ENCODE measurements around the gene TICAM1. TPM values are rescaled to one million over a fixed set of nuclear protein-coding genes. Genes with fewer than 3 reads are reported as not detected.
A peak's percentile ranks its signal among the peaks of the same experiment; 100 is the strongest.

The TICAM1 gene
- total RNA-seq, 1 donor from 2014 or later = 2.4 TPM

DNA sequence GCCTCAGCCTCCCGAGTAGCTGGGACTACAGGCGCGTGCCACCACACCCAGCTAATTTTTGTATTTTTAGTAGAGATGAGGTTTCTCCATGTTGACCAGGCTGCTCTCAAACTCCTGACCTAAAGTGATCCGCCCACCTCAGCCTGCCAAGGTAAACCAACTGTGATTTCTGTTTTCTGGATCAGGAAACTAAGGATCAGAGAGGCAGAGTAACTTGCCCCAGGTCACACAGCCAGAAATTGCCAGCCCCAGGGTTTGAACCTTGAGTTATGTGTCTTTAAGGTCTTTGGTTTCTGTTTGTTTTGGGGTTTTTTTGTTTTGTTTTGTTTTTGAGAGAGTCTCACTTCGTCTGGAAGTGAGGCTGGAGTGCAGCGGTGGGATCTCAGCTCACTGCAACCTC lies 40.2 kb upstream of the TICAM1 start:
- no peak overlapping the region for H3K4me3 ChIP-seq (ENCODE audit: low read depth, low read length)
- no peak for TF ChIP-seq CTCF (IDR thresholded peaks at IDR 0.05; ENCODE audit: insufficient read depth, low read length, severe bottlenecking)
- DNase-seq (ENCODE audit: low read depth) = no peak
- no peak for FAIRE-seq
- H3K36me3 ChIP-seq (ENCODE audit: control insufficient read depth, insufficient read depth, low read length) = no peaks in the 10 kb centered on the region
- H3K27me3 ChIP-seq (ENCODE audit: control insufficient read depth, insufficient read depth, low read length) = no peaks in the 10 kb centered on the region

DNA sequence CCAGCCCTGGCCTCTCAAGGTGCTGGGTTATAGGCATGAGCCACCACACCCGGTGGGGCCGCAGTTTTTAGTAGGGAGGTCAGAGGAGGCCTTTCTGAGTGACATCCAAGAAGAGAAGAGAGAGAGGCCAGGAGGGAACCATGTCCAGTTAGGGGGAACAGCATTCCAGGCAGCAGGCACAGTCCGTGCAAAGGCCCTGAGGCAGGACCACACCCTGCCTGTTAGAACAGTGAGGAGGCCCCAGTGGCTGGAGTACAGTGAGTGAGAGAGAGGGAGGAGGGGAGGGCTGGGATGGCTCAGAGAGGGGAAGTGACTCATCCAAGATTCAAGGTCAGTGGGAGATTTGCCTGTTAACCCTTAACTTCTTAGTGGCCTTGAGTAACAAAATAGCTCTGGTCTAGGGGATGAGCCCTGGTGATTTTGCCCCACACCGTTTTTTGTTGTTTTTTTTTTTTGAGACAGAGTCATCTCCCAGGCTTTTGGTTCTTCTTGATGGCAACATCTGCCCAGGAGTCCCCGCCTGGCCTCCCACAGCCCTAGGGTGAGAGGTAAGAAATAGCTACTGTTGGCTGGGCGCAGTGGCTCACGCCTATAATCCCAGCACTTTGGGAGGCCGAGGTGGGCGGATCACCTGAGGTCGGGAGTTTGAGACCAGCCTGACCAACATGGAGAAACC lies 38.7 kb upstream of the TICAM1 start:
- Histone ChIP-seq H3K4me3 (ENCODE audit: low read depth, low read length) (no peak overlapping the region), H3K36me3 (ENCODE audit: control insufficient read depth, insufficient read depth, low read length) (no peaks in the 10 kb centered on the region), H3K27me3 (ENCODE audit: control insufficient read depth, insufficient read depth, low read length) (no peaks in the 10 kb centered on the region)
- DNase-seq (ENCODE audit: low read depth) (peak; percentile 89), FAIRE-seq (no peak)
- no peak for TF ChIP-seq CTCF (IDR thresholded peaks at IDR 0.05; ENCODE audit: insufficient read depth, low read length, severe bottlenecking)

- H3K4me3 ChIP-seq (ENCODE audit: low read depth, low read length) = no peak overlapping the region
- no peaks in the 10 kb centered on the region for H3K36me3 ChIP-seq (ENCODE audit: control insufficient read depth, insufficient read depth, low read length)
- no peak for TF ChIP-seq CTCF (IDR thresholded peaks at IDR 0.05; ENCODE audit: insufficient read depth, low read length, severe bottlenecking)
- FAIRE-seq = no peak
- H3K27me3 ChIP-seq (ENCODE audit: control insufficient read depth, insufficient read depth, low read length) = no peaks in the 10 kb centered on the region
- no peak for DNase-seq (ENCODE audit: low read depth)
Observed at GRCh38 chr19:4868286-4868834, 36.8 kb upstream of the TICAM1 start.

- Histone ChIP-seq H3K36me3 (ENCODE audit: control insufficient read depth, insufficient read depth, low read length) (no peaks in the 10 kb centered on the region), H3K27me3 (ENCODE audit: control insufficient read depth, insufficient read depth, low read length) (no peaks in the 10 kb centered on the region), H3K4me3 (ENCODE audit: low read depth, low read length) (peak within 1 kb of the TSS; percentile 89)
- peak; percentile 80 for DNase-seq (ENCODE audit: low read depth)
- no peak for TF ChIP-seq CTCF (IDR thresholded peaks at IDR 0.05; ENCODE audit: insufficient read depth, low read length, severe bottlenecking)
- no peak for FAIRE-seq
Observed at GRCh38 chr19:4867534-4868285, 36.2 kb upstream of the TICAM1 start, which contains the start of gene PLIN3. Gene PLIN3 (minus strand): TSS chr19:4867667. CDS start chr19:4861394, 6,273 bp downstream.

DNA sequence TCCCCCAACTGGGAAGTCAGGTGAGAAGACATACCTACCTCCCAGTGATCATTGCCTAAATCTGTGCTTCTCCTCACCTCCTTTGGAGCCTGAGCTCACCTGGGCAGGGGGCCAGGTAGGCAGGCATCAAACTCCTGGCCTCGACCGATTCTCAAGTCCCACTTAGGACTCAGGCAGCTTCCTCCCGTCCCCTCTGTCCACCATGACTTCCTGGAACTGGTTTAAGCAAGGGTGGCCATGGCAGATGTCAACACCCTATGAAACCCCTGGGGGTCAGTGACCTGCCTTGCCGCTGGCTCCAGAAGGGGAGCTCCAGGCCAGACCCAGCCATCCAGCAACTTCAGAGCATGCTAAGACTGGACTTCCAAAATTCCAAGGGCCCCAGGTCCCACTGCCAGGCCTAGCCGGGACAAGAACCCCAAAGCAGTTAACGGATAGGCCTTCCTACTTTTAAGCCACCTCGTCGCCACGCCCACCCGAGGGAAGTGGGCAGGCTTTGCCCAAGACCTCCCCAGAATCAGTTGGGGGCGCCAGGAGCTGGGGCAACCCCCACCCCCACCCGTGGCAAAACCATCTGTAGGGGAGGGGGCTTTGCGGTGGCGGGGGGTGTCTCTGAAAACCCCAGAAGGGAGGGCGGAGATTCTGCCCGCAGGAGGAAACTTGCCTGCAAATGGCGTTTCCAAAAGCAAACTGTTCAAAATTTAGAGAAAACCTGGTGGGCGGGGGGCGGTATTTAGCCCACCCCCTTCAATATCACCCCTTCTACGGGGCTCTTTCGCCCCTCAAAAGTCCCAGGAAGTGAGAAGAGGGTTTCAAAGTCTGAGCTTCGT lies 35.3 kb upstream of the TICAM1 start:
- TF ChIP-seq CTCF (IDR thresholded peaks at IDR 0.05; ENCODE audit: insufficient read depth, low read length, severe bottlenecking) = no peak
- H3K27me3 ChIP-seq (ENCODE audit: control insufficient read depth, insufficient read depth, low read length) = no peaks in the 10 kb centered on the region
- H3K4me3 ChIP-seq (ENCODE audit: low read depth, low read length) = peak overlapping the region; percentile 89
- DNase-seq (ENCODE audit: low read depth) = no peak
- peaks cover 2% of the 10 kb centered on the region for H3K36me3 ChIP-seq (ENCODE audit: control insufficient read depth, insufficient read depth, low read length)
- FAIRE-seq = no peak

Measured in bronchial epithelial cell (primary cell).